CD4-positive, alpha-beta T cell treated with Interleukin-15 for 4 hours (primary cell): ENCODE measurements around the gene C3orf52.
A peak's percentile ranks its signal among the peaks of the same experiment; 100 is the strongest.
"Not testable (repeated sequence)": the region's sequence is repeated elsewhere in the genome, so short reads cannot be mapped to it uniquely, and the experiment has no call there.

ENCODE experiments used
- DNase-seq: peaks from one replicate; pipeline ENCODE4 v3.0.0-alpha.2; 2020; ENCODE audit warnings: low spot score

Gene C3orf52, protein sequence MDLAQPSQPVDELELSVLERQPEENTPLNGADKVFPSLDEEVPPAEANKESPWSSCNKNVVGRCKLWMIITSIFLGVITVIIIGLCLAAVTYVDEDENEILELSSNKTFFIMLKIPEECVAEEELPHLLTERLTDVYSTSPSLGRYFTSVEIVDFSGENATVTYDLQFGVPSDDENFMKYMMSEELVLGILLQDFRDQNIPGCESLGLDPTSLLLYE

GRCh38 chr3:112086076-112086854 is at the start of gene C3orf52:
TSS of gene C3orf52 (plus strand) at chr3:112086389. CDS start at chr3:112086408, 19 bp downstream.
- DNase-seq, result peak; percentile 44

GRCh38 chr3:112037194-112037593 is 49.0 kb upstream of the C3orf52 start:
- not testable (repeated sequence) for DNase-seq

DNA sequence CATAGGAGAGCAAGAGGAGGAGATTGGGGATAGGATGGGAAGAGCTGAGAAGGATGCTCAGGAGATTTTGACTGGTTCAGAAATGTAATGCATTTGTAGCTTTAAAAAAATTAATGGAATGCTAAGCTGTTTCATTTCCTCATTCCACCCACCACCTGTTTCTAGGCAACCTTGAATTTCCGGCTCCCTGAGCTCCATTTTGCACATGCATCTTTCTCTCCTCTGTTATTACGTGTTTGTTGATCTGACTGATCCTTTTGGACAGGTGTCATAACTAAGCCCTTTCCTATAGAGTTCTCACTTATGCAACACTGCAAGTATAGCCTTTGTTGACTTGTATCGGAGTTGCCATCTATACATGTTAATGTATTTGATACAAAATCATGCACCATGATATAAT is 47.3 kb upstream of the C3orf52 start:
- DNase-seq, result no peak

- no peak for DNase-seq
Measured at GRCh38 chr3:112041321-112041720, 44.9 kb upstream of the C3orf52 start.

DNA sequence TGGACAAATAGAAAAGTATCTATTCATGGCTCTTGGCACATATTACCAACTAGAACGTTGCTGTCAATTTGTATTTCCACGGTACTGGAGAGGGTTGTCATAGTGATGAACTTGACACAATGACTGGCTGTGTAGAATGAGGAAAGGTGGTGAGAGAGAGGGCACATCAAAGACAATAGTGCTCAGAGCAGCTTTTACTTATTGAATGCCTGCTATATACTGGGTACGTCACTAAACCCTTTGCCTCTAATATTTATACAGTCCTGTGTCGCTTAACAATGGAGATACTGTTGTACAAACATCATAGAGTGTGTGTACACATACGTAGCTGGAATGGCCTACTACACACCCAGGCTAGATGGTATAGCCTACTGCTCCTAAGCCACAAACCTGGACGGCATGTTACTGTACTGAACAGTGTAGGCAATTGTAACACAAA is 43.3 kb upstream of the C3orf52 start:
- no peak for DNase-seq

DNA sequence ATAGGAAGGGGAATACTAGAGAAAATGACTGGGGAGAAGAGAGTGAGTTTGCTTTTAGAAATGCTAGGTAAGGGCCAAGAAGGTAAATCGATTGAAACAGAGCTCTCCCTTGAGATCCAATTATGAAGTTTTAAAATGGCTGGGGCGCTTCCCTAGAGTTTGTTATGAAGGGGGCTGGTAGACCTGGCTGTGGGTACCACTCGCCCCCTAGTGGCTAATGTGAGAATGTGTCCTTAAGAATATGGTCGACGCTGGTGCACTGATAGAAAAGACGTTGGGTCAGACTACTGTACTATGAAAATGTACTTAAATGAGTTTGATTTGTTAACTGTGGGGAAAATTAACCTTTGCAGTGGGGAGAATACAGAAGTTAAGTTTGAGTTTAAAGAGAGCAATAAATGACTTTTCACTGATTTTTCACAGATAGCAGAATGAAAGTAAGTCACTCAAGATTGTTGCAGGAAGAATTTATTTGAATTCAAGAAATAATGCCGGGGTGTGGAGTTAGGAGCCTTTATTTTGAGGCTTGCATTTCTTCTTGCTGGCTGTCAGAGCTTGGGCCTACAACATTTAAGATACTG is 42.5 kb upstream of the C3orf52 start:
- DNase-seq, result peak; percentile 62

GRCh38 chr3:112046599-112046998 is 39.6 kb upstream of the C3orf52 start:
- DNase-seq, result no peak

DNA sequence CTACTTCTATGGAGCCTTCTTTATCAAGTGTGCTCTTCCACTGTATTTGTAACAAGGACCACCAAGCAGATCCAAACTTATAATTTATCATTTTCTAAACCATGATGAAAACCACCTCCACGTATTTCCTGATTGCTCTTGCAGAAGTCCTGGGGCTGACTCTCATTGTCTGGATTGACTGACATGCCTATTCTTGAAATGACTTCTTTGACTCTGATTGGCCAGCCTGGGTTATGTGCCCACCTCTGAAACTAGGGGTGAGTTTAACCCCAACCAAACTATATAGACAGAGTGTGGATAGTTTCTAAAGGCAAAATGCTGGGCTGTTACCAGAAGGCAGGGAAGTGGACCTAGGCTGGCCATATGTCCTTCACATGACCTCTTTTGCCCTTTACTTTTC is 38.9 kb upstream of the C3orf52 start:
- DNase-seq, result no peak

- no peak for DNase-seq
Measured at GRCh38 chr3:112048911-112049310, 37.3 kb upstream of the C3orf52 start.

DNA sequence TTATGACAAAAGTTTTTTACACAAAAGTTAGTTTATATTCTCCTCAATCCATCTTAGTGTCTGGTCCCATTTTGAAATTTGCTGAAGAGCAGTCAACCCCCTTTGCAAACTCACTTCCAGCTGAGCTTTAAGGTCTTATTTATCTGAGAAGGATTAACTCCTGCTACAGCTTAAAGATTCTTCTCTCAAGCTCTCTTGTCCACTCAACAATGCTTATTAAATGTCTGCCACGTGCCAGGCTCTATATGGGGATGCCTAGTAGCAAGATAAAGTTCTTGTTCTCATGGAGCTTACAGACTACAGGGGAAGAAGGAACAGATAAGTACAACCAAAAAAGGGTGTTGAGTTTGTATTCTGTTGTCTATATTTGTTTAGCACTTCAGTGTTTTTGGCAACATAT is 33.0 kb upstream of the C3orf52 start:
- no peak for DNase-seq

GRCh38 chr3:112056451-112056929 is 29.7 kb upstream of the C3orf52 start:
- peak; percentile 36 for DNase-seq

DNA sequence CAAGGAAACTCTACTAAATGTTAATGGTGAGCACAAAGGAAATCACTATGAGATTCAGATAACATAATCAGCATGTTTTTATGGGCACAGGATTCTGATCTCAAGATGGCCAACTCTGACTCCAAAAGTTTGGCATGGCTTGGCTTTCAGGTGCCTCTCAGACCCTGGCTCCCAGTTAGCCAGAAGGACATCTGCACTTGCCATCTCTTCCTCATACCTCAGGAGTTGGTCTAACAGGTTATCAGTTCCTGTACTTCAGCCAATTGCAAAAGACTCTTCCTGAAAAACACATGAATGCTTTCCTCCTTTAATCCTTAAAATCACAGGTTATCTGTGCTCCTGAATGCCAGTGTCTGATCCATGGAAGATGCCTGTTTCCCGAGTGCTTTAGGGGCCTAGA is 26.7 kb upstream of the C3orf52 start:
- DNase-seq, result no peak

- no peak for DNase-seq
Measured at GRCh38 chr3:112061152-112061551, 25.0 kb upstream of the C3orf52 start.

DNA sequence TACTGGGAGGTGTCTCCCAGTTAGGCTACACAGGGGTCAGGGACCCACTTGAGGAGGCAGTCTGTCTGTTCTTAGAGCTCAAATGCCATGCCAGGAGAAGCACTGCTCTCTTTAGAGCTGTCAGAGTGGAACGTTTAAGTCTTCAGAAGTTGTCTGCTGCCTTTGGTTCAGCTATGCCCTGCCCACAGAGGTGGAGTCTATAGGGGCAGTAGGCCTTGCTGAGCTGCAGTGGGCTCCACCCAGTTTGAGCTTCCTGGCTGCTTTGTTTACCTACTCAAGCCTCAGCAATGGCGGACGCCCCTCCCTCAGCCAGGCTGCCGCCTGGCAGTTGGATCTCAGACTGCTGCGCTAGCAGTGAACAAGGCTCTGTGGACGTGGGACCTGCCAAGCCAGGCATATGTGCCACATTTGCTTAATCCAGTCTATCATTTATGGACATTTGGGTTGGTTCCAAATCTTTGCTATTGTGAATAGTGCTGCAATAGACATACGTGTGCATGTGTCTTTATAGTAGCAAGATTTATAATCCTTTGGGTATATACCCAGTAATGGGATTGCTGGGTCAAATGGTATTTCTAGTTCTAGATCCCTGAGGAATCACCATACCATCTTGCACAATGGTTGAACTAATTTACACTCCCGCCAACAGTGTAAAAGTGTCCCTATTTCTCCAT is 13.7 kb upstream of the C3orf52 start:
- DNase-seq, result peak; percentile 69

DNA sequence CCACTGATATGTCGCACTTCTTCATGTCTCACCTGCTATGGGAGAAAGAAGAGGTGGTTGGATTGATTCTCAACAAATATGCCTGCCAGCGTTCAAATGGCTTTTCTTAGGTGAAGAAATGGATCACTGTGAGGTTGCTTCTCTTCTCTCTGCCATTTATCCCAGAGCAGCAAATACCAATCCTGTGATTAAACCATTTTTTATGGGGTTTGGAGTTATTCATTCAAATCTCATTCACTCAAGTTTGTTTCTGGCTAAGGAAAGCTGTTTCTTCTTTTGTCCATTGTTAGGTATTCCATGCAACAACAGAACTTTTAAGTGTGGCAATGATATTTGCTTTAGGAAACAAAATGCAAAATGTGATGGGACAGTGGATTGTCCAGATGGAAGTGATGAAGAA is 12.2 kb upstream of the C3orf52 start:
- no peak for DNase-seq

GRCh38 chr3:112074616-112075497 is 11.3 kb upstream of the C3orf52 start:
- DNase-seq, result peak; percentile 62

DNA sequence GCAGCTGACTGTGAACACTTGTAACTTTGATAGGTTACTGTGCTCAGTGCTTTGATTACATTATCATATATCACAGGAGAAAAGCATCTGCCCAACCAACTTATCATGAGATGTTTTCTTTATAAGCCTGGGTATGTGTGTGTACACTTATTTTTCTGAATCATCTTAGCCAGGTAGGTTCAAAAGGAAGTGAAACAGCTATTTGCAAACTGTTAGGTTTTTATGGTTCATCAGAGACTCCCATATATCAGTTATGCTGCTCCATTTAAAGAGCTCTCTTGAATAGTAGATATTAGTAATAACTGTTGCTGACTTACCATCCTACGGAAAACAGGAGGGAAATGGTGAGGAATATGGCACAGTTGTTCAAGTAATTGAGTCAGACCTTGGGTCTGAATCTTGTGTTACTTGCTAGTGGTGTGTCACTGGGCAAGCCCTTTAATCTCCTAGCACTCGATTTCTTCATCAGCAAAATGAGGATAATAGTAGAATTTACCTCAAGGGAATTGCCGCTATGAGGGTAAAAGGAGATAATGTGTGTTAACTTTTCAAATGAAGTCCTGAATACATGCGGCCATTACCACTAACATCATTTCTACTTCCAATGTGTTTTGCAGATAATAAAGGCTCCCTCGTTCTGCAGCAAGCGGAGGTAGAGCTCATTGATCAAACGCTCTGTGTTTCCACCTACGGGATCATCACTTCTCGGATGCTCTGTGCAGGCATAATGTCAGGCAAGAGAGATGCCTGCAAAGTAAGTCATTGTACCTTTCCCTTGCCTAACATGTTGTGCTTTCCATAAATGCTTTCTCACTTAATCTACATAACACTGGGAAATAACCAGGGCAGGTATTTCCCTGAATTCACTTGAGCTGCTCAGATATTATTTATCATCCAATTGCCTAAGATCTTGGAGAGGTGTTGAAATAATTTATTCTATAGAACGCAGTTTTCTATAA is 7.8 kb upstream of the C3orf52 start:
- no peak for DNase-seq

DNA sequence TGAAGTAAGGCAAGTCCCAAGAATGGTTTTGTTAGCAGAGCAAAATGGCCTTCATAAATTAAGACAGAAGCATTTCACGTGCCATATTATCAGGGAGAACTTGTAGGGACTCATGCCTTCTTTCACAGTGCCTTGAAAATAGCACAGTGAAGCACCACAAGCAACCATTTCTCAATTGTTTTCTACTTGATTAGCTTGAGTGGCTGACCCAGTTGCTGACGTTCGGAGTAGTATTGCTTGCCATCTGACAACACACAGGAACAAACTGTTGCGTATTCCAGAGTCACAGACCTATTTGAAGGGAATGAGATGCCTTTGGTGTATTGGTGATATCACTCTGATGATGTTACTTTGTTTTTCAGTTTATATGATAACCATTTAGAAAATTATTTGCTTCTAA is 3.0 kb upstream of the C3orf52 start:
- no peak for DNase-seq

GRCh38 chr3:112084980-112085705 is 1.0 kb upstream of the C3orf52 start:
- no peak for DNase-seq

DNA sequence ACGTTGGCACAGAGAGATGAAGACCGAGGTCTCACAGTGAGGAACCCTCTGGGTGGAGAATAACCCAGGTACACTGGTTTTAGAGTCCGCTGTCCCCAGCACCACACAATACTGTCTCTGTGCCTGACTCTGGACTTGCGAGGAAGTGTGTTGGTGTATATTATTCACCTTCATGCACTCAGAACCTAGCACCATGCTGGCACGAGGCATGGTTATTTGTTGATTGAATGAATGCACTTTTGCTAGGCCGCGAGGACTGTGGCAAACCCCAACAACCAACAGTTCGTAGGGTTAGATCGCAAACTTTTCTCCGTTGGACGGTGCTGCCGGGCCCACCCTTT is 484 bp upstream of the C3orf52 start:
- DNase-seq, result no peak
